Measurements from ENCODE around the gene PLBD1. TPM values are rescaled to one million over a fixed set of nuclear protein-coding genes. Genes with fewer than 3 reads are reported as not detected.

The PLBD1 gene
- total and polyA plus RNA-seq, 7 donors: 3.7 to 10.6 (median 6.5) TPM

- DNase-seq (no peak), ATAC-seq (no peak)
- intact Hi-C loops (cut with DNase I): no loop called here
- H3K27me3 ChIP-seq (ENCODE audit: insufficient read depth in 3 of 3, low read length in 2 of 3): no peaks in the 10 kb centered on the region
- no peaks in the 10 kb centered on the region for H3K36me3 ChIP-seq (ENCODE audit: insufficient read depth in 1 of 2, low read depth in 1 of 2)
- no peak for TF ChIP-seq CTCF (IDR thresholded peaks at IDR 0.05)
- H3K27ac ChIP-seq: no peak overlapping the region
- H3K4me1 ChIP-seq: no peaks in the 10 kb centered on the region
- no peaks in the 10 kb centered on the region for H3K9me3 ChIP-seq
- WGBS, 3 donors: 67 to 80% (median 69%) methylated on average over 5 of the region's 5 CpGs
- H3K4me3 ChIP-seq: no peak overlapping the region
These were observed 5.4 kb upstream of the PLBD1 start for GRCh38 chr12:14573118-14573517.

GRCh38 chr12:14572401-14572800 is 4.7 kb upstream of the PLBD1 start:
- no peak for ATAC-seq

GRCh38 chr12:14571779-14572178 is 4.1 kb upstream of the PLBD1 start:
- intact Hi-C loops (cut with DNase I): no loop called here
- DNase-seq (no peak), ATAC-seq (no peak)
- H3K27me3 ChIP-seq (ENCODE audit: insufficient read depth in 3 of 3, low read length in 2 of 3): no peaks in the 10 kb centered on the region
- WGBS, 3 donors: 94 to 96% (median 95%) methylated on average over 3 of the region's 3 CpGs
- H3K27ac ChIP-seq: no peak overlapping the region
- H3K36me3 ChIP-seq (ENCODE audit: insufficient read depth in 1 of 2, low read depth in 1 of 2): no peaks in the 10 kb centered on the region
- H3K9me3 ChIP-seq: no peaks in the 10 kb centered on the region
- no peak overlapping the region for H3K4me3 ChIP-seq
- no peak for TF ChIP-seq CTCF (IDR thresholded peaks at IDR 0.05)
- no peaks in the 10 kb centered on the region for H3K4me1 ChIP-seq

More at GRCh38 chr12:14572401-14572800, 4.7 kb upstream of the PLBD1 start:
- no peak overlapping the region for H3K4me3 ChIP-seq
- 85 to 87% (median 87%) methylated on average over 4 of the region's 4 CpGs for WGBS, 3 donors
- no peak for DNase-seq
- H3K36me3 ChIP-seq (ENCODE audit: insufficient read depth in 1 of 2, low read depth in 1 of 2): no peaks in the 10 kb centered on the region
- no peak for TF ChIP-seq CTCF (IDR thresholded peaks at IDR 0.05)
- intact Hi-C loops (cut with DNase I): no loop called here
- H3K27ac ChIP-seq: no peak overlapping the region
- no peaks in the 10 kb centered on the region for H3K4me1 ChIP-seq
- no peaks in the 10 kb centered on the region for H3K9me3 ChIP-seq
- H3K27me3 ChIP-seq (ENCODE audit: insufficient read depth in 3 of 3, low read length in 2 of 3): no peaks in the 10 kb centered on the region

- H3K27me3 ChIP-seq (ENCODE audit: insufficient read depth in 3 of 3, low read length in 2 of 3): no peaks in the 10 kb centered on the region
- no peaks in the 10 kb centered on the region for H3K4me1 ChIP-seq
- no peaks in the 10 kb centered on the region for H3K36me3 ChIP-seq (ENCODE audit: insufficient read depth in 1 of 2, low read depth in 1 of 2)
- TF ChIP-seq CTCF (IDR thresholded peaks at IDR 0.05): no peak
- H3K4me3 ChIP-seq: no peak overlapping the region
- no peaks in the 10 kb centered on the region for H3K9me3 ChIP-seq
- WGBS, 3 donors: 97 to 100% (median 100%) methylated on average over 1 of the region's 1 CpG
- no peak overlapping the region for H3K27ac ChIP-seq
- DNase-seq: no peak
- intact Hi-C loops (cut with DNase I): no loop called here
- no peak for ATAC-seq
These were observed 2.5 kb upstream of the PLBD1 start for GRCh38 chr12:14570231-14570630.

GRCh38 chr12:14564336-14564959 is 3.2 kb downstream of the PLBD1 start:
- Histone ChIP-seq H3K4me1 (no peaks in the 10 kb centered on the region), H3K9me3 (no peaks in the 10 kb centered on the region), H3K36me3 (ENCODE audit: insufficient read depth in 1 of 2, low read depth in 1 of 2) (no peaks in the 10 kb centered on the region), H3K4me3 (no peak overlapping the region), H3K27me3 (ENCODE audit: insufficient read depth in 3 of 3, low read length in 2 of 3) (no peaks in the 10 kb centered on the region), H3K27ac (no peak overlapping the region)
- ATAC-seq: no peak
- DNase-seq: no peak
- TF ChIP-seq CTCF (IDR thresholded peaks at IDR 0.05): no peak
- intact Hi-C loops (cut with DNase I): no loop called here
- 78 to 90% (median 80%) methylated on average over 2 of the region's 2 CpGs for WGBS, 3 donors
